ENCODE results near the gene MEIS1. TPM values are rescaled to one million over a fixed set of nuclear protein-coding genes. Genes with fewer than 3 reads are reported as not detected.

Gene MEIS1
- polyA plus RNA-seq, 1 donor (not counting 4 experiments of a cell fraction or from before 2014, with no cell fraction given): 3.1 TPM

GRCh38 chr2:66507673-66508201, 72.8 kb downstream of the MEIS1 start:
- H3K79me2 ChIP-seq (ENCODE audit: control insufficient read depth, insufficient read depth, low read length): no peaks in the 10 kb centered on the region
- H3K4me1 ChIP-seq (ENCODE audit: control insufficient read depth, extremely low read depth, insufficient read depth, low read length): peaks cover 10% of the 10 kb centered on the region
- dilution Hi-C loops (cut with MboI; ENCODE audit: extremely low pct_ligation_motif_present, low sequenced_read_pairs): no loop called here
- H3K9me1 ChIP-seq (ENCODE audit: control insufficient read depth, extremely low read depth, insufficient read depth, low read length): no peaks in the 10 kb centered on the region
- FAIRE-seq (no peak), DNase-seq (ENCODE audit: low read depth, low spot score) (no peak)
- H3K4me2 ChIP-seq (ENCODE audit: control insufficient read depth, extremely low read depth, insufficient read depth, low read depth, low read length): no peak overlapping the region
- no peak for TF ChIP-seq EZH2 (IDR thresholded peaks at IDR 0.05; ENCODE audit: low read length)
- TF ChIP-seq, protein P1, sequence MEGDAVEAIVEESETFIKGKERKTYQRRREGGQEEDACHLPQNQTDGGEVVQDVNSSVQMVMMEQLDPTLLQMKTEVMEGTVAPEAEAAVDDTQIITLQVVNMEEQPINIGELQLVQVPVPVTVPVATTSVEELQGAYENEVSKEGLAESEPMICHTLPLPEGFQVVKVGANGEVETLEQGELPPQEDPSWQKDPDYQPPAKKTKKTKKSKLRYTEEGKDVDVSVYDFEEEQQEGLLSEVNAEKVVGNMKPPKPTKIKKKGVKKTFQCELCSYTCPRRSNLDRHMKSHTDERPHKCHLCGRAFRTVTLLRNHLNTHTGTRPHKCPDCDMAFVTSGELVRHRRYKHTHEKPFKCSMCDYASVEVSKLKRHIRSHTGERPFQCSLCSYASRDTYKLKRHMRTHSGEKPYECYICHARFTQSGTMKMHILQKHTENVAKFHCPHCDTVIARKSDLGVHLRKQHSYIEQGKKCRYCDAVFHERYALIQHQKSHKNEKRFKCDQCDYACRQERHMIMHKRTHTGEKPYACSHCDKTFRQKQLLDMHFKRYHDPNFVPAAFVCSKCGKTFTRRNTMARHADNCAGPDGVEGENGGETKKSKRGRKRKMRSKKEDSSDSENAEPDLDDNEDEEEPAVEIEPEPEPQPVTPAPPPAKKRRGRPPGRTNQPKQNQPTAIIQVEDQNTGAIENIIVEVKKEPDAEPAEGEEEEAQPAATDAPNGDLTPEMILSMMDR (optimal IDR thresholded peaks at IDR 0.05 in 1 of 3, IDR thresholded peaks at IDR 0.05 in 1 of 3, conservative IDR thresholded peaks at IDR 0.05 in 1 of 3; ENCODE audit: extremely low read depth in 1 of 3, insufficient read depth in 2 of 3, low read length in 3 of 3): no peak
- H3K4me3 ChIP-seq (ENCODE audit: control insufficient read depth in 2 of 3, extremely low read depth in 1 of 3, insufficient read depth in 2 of 3, low read depth in 1 of 3, low read length in 3 of 3): no peak overlapping the region
- no peaks in the 10 kb centered on the region for H4K20me1 ChIP-seq (ENCODE audit: control insufficient read depth, extremely low read depth, insufficient read depth, low read length)
- no peak overlapping the region for H3K27ac ChIP-seq (ENCODE audit: control insufficient read depth, insufficient read depth, low read length)
- H3K9me3 ChIP-seq (ENCODE audit: control insufficient read depth, low read depth, low read length): no peaks in the 10 kb centered on the region
- H2AFZ ChIP-seq (ENCODE audit: control insufficient read depth, low read length): no peak overlapping the region
- no peaks in the 10 kb centered on the region for H3K36me3 ChIP-seq (ENCODE audit: control insufficient read depth in 2 of 2, extremely low read depth in 1 of 2, insufficient read depth in 2 of 2, low read length in 2 of 2)
- H3K9ac ChIP-seq (ENCODE audit: control insufficient read depth, extremely low read depth, insufficient read depth, low read length): no peak overlapping the region
- no peaks in the 10 kb centered on the region for H3K27me3 ChIP-seq (ENCODE audit: control insufficient read depth, extremely low read depth, insufficient read depth, low read length)

GRCh38 chr2:66508484-66509071, 73.7 kb downstream of the MEIS1 start:
- Histone ChIP-seq H3K9ac (ENCODE audit: control insufficient read depth, extremely low read depth, insufficient read depth, low read length) (no peak overlapping the region), H3K27me3 (ENCODE audit: control insufficient read depth, extremely low read depth, insufficient read depth, low read length) (no peaks in the 10 kb centered on the region), H3K9me3 (ENCODE audit: control insufficient read depth, low read depth, low read length) (no peaks in the 10 kb centered on the region), H3K79me2 (ENCODE audit: control insufficient read depth, insufficient read depth, low read length) (no peaks in the 10 kb centered on the region), H4K20me1 (ENCODE audit: control insufficient read depth, extremely low read depth, insufficient read depth, low read length) (no peaks in the 10 kb centered on the region), H3K4me2 (ENCODE audit: control insufficient read depth, extremely low read depth, insufficient read depth, low read depth, low read length) (no peak overlapping the region), H3K36me3 (ENCODE audit: control insufficient read depth in 2 of 2, extremely low read depth in 1 of 2, insufficient read depth in 2 of 2, low read length in 2 of 2) (no peaks in the 10 kb centered on the region), H3K4me1 (ENCODE audit: control insufficient read depth, extremely low read depth, insufficient read depth, low read length) (peaks cover 10% of the 10 kb centered on the region), H3K27ac (ENCODE audit: control insufficient read depth, insufficient read depth, low read length) (no peak overlapping the region), H3K9me1 (ENCODE audit: control insufficient read depth, extremely low read depth, insufficient read depth, low read length) (no peaks in the 10 kb centered on the region), H2AFZ (ENCODE audit: control insufficient read depth, low read length) (no peak overlapping the region), H3K4me3 (ENCODE audit: control insufficient read depth in 2 of 3, extremely low read depth in 1 of 3, insufficient read depth in 2 of 3, low read depth in 1 of 3, low read length in 3 of 3) (no peak overlapping the region)
- TF ChIP-seq, protein P1 (optimal IDR thresholded peaks at IDR 0.05 in 1 of 3, IDR thresholded peaks at IDR 0.05 in 1 of 3, conservative IDR thresholded peaks at IDR 0.05 in 1 of 3; ENCODE audit: extremely low read depth in 1 of 3, insufficient read depth in 2 of 3, low read length in 3 of 3): no peak
- no peak for TF ChIP-seq EZH2 (IDR thresholded peaks at IDR 0.05; ENCODE audit: low read length)
- FAIRE-seq (no peak), DNase-seq (ENCODE audit: low read depth, low spot score) (no peak)
- dilution Hi-C loops (cut with MboI; ENCODE audit: extremely low pct_ligation_motif_present, low sequenced_read_pairs): no loop called here

All from keratinocyte (primary cell).